ENCODE data around the gene HAUS1. TPM values are rescaled to one million over a fixed set of nuclear protein-coding genes. Genes with fewer than 3 reads are reported as not detected.
"Not testable (repeated sequence)": the region's sequence is repeated elsewhere in the genome, so short reads cannot be mapped to it uniquely, and the experiment has no call there.

The HAUS1 gene
- total and polyA plus RNA-seq, 4 donors, result 4.5 to 17.9 (median 6.5) TPM

GRCh38 chr18:46164502-46164901, 60.3 kb downstream of the HAUS1 start:
- WGBS, result 88% methylated on average over 4 of the region's 4 CpGs
- not testable (repeated sequence) for H3K4me1 ChIP-seq (ENCODE audit: control insufficient read depth in 4 of 4, insufficient read depth in 4 of 4, low read length in 3 of 4); H3K27me3 ChIP-seq (ENCODE audit: control insufficient read depth in 4 of 4, insufficient read depth in 4 of 4, low read length in 3 of 4); H3K36me3 ChIP-seq (ENCODE audit: control insufficient read depth in 4 of 4, insufficient read depth in 3 of 4, low read depth in 1 of 4, low read length in 3 of 4); H3K4me3 ChIP-seq (ENCODE audit: low read depth in 1 of 3, low read length in 3 of 3); H3K9me3 ChIP-seq (ENCODE audit: control insufficient read depth in 4 of 4, low read length in 3 of 4); DNase-seq (ENCODE audit: low spot score); H3K27ac ChIP-seq (ENCODE audit: low read depth in 1 of 2, low read length in 2 of 2); H3K9ac ChIP-seq (ENCODE audit: low read depth in 1 of 2, low read length in 2 of 2)

GRCh38 chr18:46164920-46165319, 60.7 kb downstream of the HAUS1 start:
- Histone ChIP-seq H3K4me1 (ENCODE audit: control insufficient read depth in 4 of 4, insufficient read depth in 4 of 4, low read length in 3 of 4) (no peaks in the 10 kb centered on the region), H3K36me3 (ENCODE audit: control insufficient read depth in 4 of 4, insufficient read depth in 3 of 4, low read depth in 1 of 4, low read length in 3 of 4) (no peaks in the 10 kb centered on the region), H3K27me3 (ENCODE audit: control insufficient read depth in 4 of 4, insufficient read depth in 4 of 4, low read length in 3 of 4) (no peaks in the 10 kb centered on the region), H3K9ac (ENCODE audit: low read depth in 1 of 2, low read length in 2 of 2) (no peak overlapping the region), H3K9me3 (ENCODE audit: control insufficient read depth in 4 of 4, low read length in 3 of 4) (no peaks in the 10 kb centered on the region), H3K27ac (ENCODE audit: low read depth in 1 of 2, low read length in 2 of 2) (no peak overlapping the region), H3K4me3 (ENCODE audit: low read depth in 1 of 3, low read length in 3 of 3) (no peak overlapping the region)
- no peak for TF ChIP-seq REST (IDR thresholded peaks at IDR 0.05)
- DNase-seq (ENCODE audit: low spot score), result no peak
- 96% methylated on average over 13 of the region's 13 CpGs for WGBS

- no peak overlapping the region for H3K9ac ChIP-seq (ENCODE audit: low read depth in 1 of 2, low read length in 2 of 2)
- no peak overlapping the region for H3K4me3 ChIP-seq (ENCODE audit: low read depth in 1 of 3, low read length in 3 of 3)
- no peak overlapping the region for H3K27ac ChIP-seq (ENCODE audit: low read depth in 1 of 2, low read length in 2 of 2)
- H3K4me1 ChIP-seq (ENCODE audit: control insufficient read depth in 4 of 4, insufficient read depth in 4 of 4, low read length in 3 of 4), result no peaks in the 10 kb centered on the region
- no peaks in the 10 kb centered on the region for H3K9me3 ChIP-seq (ENCODE audit: control insufficient read depth in 4 of 4, low read length in 3 of 4)
- no peaks in the 10 kb centered on the region for H3K27me3 ChIP-seq (ENCODE audit: control insufficient read depth in 4 of 4, insufficient read depth in 4 of 4, low read length in 3 of 4)
- H3K36me3 ChIP-seq (ENCODE audit: control insufficient read depth in 4 of 4, insufficient read depth in 3 of 4, low read depth in 1 of 4, low read length in 3 of 4), result no peaks in the 10 kb centered on the region
- no peak for DNase-seq (ENCODE audit: low spot score)
- 80% methylated on average over 6 of the region's 6 CpGs for WGBS
- TF ChIP-seq REST (IDR thresholded peaks at IDR 0.05) (no peak), YY1 (IDR thresholded peaks at IDR 0.05) (no peak), SP1 (IDR thresholded peaks at IDR 0.05) (no peak), ATF3 (IDR thresholded peaks at IDR 0.05) (no peak), RAD21 (IDR thresholded peaks at IDR 0.05) (no peak), MAX (IDR thresholded peaks at IDR 0.05) (no peak), HNF4G (IDR thresholded peaks at IDR 0.05) (no peak), RXRA (IDR thresholded peaks at IDR 0.05) (no peak), HNF4A (conservative IDR thresholded peaks at IDR 0.05) (no peak), FOXA1 (IDR thresholded peaks at IDR 0.05) (no peak), NR2F2 (IDR thresholded peaks at IDR 0.05) (no peak), ZBTB33 (IDR thresholded peaks at IDR 0.05) (no peak), EGR1 (IDR thresholded peaks at IDR 0.05; ENCODE audit: low read depth in 2 of 2) (no peak), GABPA (IDR thresholded peaks at IDR 0.05 in 1 of 2, conservative IDR thresholded peaks at IDR 0.05 in 1 of 2) (no peak), TAF1 (conservative IDR thresholded peaks at IDR 0.05) (no peak), CTCF (IDR thresholded peaks at IDR 0.05; ENCODE audit: low read depth, low read length, missing input control) (no peak), JUND (IDR thresholded peaks at IDR 0.05) (no peak)
These were observed 62.2 kb downstream of the HAUS1 start for GRCh38 chr18:46166261-46166970.
